Renal cortex interstitium (tissue), 11 donors: ENCODE results near the gene THRB. TPM values are rescaled to one million over a fixed set of nuclear protein-coding genes. Genes with fewer than 3 reads are reported as not detected.

Experiments
- DNase-seq, 11 donors: peaks; one replicate each; pipeline ENCODE4 v3.0.0-alpha.2; 2013; ENCODE audit warnings: low read depth in 9 of 11, low spot score in 4 of 11; ENCODE audit errors: extremely low read depth in 1 of 11
- polyA plus RNA-seq, 3 donors: library from polyadenylated mRNA; unstranded; fragments of 120-200 nt; gene quantifications; one replicate each; pipeline ENCODE4 v1.2.1, GENCODE V29; 2013; ENCODE audit not compliant: insufficient read length in 3 of 3

Gene THRB
- polyA plus RNA-seq, 3 donors, result 23.3 to 33.9 (median 26.7) TPM

DNA sequence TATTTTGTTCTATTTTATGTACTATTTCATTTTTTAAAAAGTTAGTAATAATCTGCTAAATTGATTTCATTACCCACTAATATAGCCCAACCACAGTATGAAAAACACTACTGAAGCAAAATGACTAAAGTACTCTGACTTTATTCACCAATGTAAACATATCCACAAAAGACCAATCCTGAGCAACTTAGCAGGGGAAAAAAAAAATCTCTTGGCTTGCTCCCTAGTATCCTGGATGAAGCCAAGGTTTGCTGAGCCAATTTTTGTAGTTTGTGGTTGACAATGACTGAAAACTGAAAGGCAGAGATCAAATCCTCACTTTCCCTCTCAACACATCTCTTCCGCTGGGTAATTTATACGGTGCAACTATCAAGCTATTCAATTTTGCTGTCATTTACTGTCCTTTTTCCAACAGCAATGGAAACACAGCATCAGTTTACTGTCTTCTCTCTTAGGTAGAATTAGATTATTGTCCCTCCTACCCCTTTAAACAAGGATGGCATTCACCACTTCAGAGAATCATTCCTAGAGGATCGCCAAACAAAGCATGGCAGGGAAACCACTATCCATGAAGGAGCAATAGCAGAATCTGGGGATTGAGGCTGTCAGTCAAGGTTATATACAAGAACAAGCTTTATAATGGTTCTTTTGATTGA, 149.7 kb downstream of the THRB start:
- no peak for DNase-seq

DNA sequence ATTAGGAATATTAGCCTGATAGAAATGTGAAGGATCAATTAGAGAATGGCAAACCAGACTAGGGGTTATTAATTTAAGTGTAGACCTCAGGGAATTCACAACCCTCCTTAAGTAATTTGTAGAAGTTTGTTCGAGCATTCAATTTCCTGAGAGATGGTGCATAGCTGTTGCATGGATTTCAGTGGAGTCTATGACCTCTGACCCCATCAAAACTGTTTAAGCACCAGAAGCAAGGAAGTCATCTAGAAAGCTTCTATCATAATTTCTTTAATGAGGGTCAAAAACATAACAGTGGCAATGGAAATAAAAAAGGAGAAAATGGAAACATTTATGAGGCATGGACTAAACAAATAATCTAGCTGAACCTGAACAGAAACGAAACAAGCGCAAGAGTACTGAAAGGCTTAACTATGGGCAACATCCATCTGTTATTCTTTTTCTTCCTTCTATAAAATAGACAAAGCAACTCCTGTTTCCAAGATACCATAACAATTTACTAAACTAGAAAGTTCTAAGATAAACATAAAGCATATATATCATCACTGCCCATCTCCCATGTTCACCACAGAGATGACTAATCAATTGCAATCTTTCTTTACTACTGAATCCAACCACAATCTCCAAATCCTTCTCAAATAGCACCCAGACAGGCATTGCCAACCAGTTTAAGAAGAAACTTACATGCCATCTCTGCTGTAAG, 151.4 kb downstream of the THRB start:
- DNase-seq, result no peak

DNA sequence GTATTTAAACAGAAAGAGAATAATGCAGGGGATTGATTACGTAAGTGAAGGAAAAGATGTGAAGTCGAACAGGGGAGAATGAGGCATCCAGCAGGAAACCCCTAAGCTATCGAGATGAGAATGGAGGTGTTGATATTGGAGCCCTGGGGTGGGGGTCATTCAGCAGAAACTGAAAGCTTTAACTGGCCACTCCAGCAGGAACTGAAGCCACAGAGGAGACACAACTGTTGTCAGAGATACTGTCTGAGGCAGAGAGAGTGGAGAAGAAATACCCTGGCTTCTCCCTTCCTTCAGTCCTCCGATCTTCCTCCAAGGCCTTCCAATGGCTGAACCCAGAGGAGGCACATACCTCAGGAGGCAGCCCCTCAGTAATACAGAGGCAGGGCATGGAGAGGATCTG, 152.4 kb downstream of the THRB start:
- no peak for DNase-seq

DNA sequence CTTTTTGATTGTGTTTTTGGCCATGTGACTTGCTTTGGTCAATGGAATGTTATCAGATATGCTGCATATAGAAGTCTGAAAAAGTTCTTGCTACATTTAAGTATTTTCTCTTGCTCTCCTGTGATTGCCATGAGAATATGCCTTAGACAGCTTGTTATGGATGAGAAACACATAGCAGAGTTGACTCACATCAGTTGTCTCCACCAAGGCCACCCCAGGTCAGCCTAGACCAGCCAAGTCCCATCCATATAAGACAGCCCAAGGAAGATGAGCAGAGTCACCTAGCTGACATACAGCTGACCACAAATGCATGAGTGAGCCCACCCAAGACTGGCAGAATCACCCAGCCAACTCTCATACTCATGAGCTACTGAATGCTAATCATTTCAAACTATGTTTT, 153.0 kb downstream of the THRB start:
- DNase-seq, result no peak

DNA sequence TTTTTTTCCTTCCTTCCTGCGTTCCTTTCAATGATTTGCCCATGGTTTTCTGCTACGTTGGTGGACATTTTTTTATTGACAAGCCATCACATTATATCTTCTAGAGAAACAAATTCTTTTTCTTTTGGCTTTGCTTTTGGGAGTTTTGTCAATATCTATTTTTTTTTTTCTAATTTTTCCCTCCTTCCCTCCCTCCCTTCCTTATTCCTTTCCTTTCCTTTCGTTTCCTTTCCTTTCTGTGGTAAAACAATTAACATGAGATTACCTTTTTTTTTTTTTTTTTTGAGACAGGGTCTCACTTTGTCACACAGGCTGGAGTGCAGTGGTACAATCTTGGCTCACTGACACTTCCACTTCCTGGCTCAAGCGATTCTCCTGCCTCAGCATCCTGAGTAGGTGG, 153.7 kb downstream of the THRB start:
- no peak for DNase-seq

DNA sequence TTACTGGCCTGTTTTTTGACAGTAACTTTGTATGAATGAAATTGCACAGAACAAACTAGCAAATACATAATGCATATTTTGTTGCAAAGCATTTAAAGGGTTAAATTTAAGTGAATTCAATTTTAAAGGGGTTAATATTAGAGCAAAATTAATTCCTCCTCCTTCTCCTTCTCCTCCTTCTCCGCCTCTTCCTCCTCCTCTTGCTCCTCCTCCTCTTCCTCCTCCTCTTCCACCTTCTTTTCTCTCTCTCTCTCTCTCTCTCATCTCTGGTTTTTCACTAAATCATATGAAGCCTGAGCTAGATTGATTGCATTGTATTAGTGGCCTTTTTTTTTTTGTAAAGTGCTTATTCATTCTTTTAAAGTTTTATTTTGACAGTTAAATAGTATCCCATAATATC, 154.5 kb downstream of the THRB start:
- DNase-seq, result no peak

DNA sequence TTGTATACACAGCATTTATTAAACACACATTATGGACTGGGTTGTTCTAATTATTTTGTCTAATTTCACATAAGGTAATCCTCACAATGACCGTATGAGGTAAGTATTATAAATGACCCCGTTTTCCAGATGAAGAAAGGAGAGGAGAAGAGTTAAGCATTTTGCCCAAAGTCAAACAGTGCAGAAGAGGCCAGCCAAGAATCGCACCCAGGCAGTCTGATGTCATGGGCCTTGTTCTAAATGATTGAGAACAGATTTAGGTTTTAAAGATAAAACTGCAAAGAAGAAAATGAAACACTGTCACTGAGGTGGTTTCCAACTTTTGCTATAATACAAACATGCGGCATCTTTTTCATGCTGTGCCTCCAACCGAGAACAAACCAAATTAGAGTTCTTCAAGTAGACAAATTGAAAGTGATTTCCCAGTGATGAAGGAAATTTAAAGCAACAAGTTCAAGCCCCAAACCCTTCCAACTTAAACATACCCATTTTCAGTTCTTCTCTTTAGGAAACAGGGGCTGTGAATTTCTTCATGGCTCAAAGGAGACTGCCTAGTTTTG, 155.3 kb downstream of the THRB start:
- DNase-seq, result no peak

DNA sequence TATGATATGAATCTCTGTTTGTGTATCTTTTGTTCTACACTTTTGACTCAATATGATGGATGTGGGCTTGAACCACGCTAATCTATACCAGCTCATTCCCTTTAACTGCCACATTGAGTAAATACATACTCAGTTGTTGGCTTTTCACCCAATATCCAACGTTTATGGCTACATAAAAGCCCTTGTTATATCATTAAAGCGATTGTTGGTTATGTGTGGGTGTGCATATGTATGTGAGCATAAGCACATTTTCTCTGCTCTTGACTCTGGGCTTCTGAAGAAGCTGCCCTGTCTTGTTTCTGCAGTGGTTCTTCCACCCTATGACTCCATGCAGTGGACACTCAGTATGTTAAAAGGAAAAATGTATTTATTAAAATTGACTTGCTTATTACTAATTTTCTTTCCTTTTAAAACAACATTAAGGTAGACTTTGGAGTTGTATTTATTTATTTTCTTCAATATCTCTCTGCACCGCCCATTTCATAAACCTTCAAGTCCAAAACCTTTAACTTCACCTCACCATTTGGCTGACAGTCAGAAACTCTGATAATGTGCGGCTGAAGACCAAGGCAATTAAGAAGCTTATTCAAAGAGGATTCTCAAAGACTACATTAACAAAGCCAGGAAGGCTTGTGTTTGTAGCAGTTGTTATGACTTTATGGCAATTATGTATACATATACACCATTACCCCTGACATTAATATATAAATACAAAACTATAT, 156.1 kb downstream of the THRB start:
- no peak for DNase-seq

GRCh38 chr3:24336101-24336500, 158.5 kb downstream of the THRB start:
- DNase-seq, result no peak

- DNase-seq, result no peak
Observed at GRCh38 chr3:24332092-24332491, 162.6 kb downstream of the THRB start.

GRCh38 chr3:24323272-24323671, 171.4 kb downstream of the THRB start:
- no peak for DNase-seq

DNA sequence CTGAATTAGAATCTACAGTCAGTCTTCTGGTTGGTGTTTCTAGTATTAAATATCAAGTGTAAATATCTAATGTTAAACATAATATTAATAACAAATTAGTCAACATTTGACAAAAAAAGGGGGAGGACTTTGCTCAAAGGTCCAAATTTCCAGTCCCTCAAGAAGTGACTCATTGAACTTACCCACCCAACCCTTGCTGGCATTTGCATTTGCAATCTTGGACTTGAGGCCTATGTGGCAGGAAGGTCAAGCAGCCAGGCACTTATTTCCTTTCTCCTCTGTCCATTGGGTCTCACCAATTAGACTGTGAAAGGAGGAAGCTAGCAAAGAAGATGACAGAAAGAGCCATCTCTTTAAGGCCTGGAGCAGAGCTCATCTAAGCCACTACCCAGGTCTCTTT, 174.0 kb downstream of the THRB start:
- DNase-seq, result no peak

DNA sequence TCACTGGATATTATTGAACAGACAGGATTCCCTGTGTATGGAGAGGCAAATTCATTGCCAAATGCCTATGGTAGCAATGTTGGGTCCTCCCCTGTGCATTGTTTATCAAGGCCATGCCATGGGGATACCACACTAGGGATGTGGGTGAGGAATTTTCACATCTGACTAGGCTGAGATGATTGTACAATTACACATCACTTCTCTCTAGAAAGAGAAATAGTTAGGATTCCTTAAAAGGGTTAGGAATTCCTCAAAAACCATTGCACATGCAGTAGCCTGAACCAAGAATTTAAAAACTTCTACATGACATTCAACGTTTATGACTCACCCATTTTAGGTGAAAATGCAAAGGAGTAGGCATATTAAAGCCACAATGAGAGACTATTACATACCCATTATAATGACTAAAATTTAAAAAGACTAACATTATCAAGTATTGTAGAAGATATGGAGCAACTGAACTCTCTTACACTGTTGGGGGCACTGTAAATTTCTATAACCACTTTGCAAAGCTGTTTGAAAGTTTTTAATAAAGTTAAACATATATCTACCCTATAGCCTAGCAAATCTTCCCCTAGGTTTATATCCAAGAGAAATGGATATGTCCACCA, 175.9 kb downstream of the THRB start:
- DNase-seq, result no peak

GRCh38 chr3:24316887-24317383, 177.7 kb downstream of the THRB start:
- no peak for DNase-seq

DNA sequence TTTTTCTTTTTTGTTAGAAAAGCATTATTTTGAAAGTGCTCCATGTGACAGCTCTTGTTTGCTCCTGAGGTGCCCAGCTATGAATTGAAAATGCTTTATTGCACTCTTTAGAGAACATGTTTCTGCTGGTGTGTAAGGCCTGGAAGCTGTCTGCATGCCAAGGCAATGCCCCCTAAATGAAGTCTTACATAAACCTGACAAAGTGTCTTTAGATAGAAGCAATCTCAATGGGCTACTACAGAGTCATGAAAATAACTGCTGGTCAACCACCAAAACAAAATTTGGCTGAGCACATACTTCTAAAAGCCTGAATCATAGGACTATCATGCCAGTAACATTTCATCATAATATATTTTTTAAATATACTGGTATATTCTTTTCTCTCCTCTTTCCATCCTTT, 178.7 kb downstream of the THRB start:
- DNase-seq, result no peak

- no peak for DNase-seq
Observed at GRCh38 chr3:24315356-24315755, 179.3 kb downstream of the THRB start.

DNA sequence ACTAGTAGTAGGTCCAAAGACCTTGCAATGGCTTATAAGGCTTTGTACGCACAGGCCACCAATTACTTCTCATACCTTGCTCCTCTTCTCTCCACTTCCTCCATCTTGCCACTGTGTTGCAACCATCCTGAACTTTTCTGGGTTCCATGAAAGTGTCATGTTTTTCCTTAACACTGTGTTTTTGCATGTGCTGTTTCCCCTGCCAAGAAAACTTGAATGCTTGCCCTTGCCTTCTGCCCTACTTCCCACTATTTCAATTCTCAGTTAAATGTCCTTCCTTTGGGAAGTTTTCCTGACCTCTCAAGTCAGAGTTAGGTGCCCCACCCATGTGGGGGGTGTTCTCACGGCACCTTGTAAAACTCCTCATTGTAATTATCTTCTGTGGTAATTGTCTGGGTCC, 182.8 kb downstream of the THRB start:
- DNase-seq, result no peak

DNA sequence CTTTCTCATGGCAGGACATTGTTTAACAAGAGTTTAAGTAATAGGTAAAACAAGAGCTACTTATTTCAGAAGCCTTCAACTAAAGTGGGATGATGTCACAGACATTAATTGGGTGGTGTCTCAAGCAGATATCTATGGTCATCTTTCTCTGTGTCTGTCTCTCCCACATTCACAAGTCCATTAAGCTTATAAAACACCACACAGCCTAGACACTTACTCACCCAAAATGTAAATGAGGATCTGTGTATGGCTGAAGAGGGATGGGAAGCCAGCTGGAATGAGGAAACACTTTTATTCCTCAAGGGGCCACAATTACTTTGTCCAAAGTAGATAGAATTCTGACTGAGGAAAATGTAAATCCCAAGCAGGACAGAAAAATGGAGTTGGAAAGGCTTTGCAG, 183.8 kb downstream of the THRB start:
- no peak for DNase-seq

DNA sequence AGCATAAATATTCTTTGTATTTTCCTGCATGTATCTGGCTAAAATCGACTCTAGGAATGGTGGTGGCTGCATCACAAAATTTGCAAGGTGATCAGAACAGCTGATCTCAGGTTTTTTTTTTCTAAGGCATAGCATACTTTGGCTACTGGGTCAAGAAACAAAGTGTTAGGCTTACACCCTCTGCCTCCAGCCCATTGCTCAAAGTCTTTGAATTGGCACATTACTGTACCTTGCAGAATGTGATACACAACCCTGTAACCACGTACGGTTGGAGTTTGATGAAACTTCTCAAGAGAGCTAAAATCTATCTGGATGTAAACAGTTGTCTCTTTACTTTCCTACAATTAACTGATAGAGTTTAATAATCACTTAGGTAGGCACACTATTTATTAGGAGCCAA, 188.1 kb downstream of the THRB start:
- no peak for DNase-seq
